Measurements from ENCODE around the gene DPM1.

DPM1 gene

DNA sequence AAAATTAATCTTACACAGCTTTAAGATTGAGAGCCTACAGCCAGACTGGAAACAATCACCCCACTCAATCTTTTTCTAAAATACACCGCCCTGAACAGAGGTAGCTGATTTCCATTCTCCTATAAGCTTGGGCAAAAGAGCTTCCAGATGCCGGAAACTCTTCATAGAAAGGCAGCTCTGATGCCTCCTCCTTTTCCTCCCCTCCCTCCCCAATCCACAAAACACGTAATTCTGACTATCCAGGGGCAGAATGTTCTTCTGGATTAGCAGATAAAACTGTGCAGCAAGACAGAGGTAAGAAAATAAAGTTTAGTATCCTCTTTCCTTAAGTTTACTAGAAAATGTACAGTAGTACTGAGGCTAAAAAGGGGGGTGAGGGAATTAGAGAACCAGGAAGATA, 42.9 kb downstream of the DPM1 start:
- H3K4me3 ChIP-seq (ENCODE audit: extremely low read depth, insufficient read depth, low read length, poor library complexity, severe bottlenecking): no peak overlapping the region
- H3K36me3 ChIP-seq (ENCODE audit: control insufficient read depth, insufficient read depth, low read length): peaks cover 66% of the 10 kb centered on the region
- H3K27ac ChIP-seq (ENCODE audit: low read depth, low read length, severe bottlenecking): peak overlapping the region; percentile 29
- peaks cover 38% of the 10 kb centered on the region for H3K4me1 ChIP-seq (ENCODE audit: control insufficient read depth, insufficient read depth, low read length, poor library complexity, severe bottlenecking)
- H3K9me3 ChIP-seq (ENCODE audit: control insufficient read depth, low read length): no peaks in the 10 kb centered on the region
- WGBS, 2 experiments (ENCODE audit: insufficient coverage in 2 of 2): 88% methylated on average over 1 of the region's 3 CpGs; no CpG with 5 or more reads in 1 of the 2 experiments

DNA sequence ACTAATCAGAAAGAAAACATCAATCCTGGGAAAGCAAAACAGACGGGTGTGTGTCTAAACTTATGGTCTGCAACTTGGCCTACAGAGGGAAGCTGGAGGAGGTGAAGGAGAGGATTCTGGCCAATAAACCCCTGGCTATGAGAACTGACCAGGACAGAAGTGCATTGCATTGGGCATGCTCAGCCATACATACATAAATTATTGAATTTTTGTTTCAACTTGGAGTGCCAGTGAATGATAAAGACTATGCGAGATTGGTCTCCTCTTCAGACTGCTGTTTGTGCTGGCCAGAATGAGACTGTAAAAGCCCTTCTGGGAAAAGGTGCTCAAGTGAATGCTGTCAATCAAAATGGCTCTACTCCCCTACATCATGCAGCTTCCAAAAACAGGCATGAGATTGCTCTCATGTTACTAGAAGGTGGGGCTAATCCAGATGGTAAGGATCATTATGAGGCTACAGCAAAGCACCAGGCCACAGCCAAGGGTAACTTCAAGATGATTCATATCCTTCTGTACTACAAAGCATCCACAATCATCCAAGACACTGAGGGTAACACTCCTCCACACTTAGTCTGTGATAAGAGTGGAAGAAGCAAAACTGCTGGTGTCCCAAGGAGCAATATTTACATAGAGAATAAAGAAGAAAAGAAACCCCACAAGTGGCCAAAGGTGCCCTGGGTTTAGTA, 44.5 kb downstream of the DPM1 start:
- Histone ChIP-seq H3K4me3 (ENCODE audit: extremely low read depth, insufficient read depth, low read length, poor library complexity, severe bottlenecking) (no peak overlapping the region), H3K36me3 (ENCODE audit: control insufficient read depth, insufficient read depth, low read length) (peaks cover 69% of the 10 kb centered on the region), H3K9me3 (ENCODE audit: control insufficient read depth, low read length) (no peaks in the 10 kb centered on the region), H3K27ac (ENCODE audit: low read depth, low read length, severe bottlenecking) (peak overlapping the region; percentile 1), H3K4me1 (ENCODE audit: control insufficient read depth, insufficient read depth, low read length, poor library complexity, severe bottlenecking) (peaks cover 38% of the 10 kb centered on the region)
- 86 to 100% methylated on average over 1 of the region's 2 CpGs for WGBS, 2 experiments (ENCODE audit: insufficient coverage in 2 of 2)

DNA sequence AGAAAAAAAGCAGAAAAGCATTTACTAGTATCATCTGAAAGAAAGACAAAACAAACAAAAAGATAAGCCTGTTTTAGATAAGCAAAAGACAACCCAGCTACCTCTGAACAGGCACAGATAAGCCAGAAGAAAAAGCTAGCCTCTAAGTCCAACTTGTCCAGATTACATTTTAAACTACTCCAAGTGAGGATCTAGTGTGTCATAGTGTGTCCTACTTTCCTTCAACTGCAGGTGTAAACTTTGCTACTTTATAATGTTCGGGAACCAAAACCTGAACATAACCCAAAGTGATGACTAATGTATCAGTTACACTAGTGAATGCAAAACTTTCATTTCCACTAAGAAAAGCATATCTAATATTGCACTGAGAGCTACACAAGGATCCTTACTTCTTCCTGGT, 46.6 kb downstream of the DPM1 start:
- WGBS, 2 experiments (ENCODE audit: insufficient coverage in 2 of 2): 100% methylated on average over 1 of the region's 1 CpG; no CpG with 5 or more reads in 1 of the 2 experiments
- Histone ChIP-seq H3K27ac (ENCODE audit: low read depth, low read length, severe bottlenecking) (no peak overlapping the region), H3K9me3 (ENCODE audit: control insufficient read depth, low read length) (no peaks in the 10 kb centered on the region), H3K4me1 (ENCODE audit: control insufficient read depth, insufficient read depth, low read length, poor library complexity, severe bottlenecking) (peaks cover 38% of the 10 kb centered on the region), H3K4me3 (ENCODE audit: extremely low read depth, insufficient read depth, low read length, poor library complexity, severe bottlenecking) (no peak overlapping the region), H3K36me3 (ENCODE audit: control insufficient read depth, insufficient read depth, low read length) (peaks cover 82% of the 10 kb centered on the region)

DNA sequence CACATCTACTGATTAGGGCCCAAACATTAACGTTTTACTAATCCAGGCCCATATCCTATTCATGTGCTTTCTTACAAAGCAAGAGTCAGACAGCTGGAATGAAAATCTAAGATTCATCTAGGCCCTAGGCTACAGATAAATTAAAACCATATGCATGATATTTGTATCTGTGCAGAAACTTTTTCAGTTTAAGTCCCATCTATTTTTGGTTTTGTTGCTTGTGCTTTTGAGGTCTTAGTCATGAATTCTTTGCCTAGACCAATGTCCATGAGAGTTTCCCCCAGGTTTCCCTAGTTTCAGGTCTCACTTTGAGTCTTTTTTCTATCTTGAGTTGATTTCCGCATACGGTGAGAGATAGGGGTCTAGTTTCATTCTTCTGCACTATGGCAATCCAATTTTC, 47.3 kb downstream of the DPM1 start:
- WGBS, 2 experiments (ENCODE audit: insufficient coverage in 2 of 2): 89 to 90% methylated on average over 1 of the region's 3 CpGs

GRCh38 chr20:50909413-50909812, 48.9 kb downstream of the DPM1 start:
- peaks cover 18% of the 10 kb centered on the region for H3K4me1 ChIP-seq (ENCODE audit: control insufficient read depth, insufficient read depth, low read length, poor library complexity, severe bottlenecking)
- peaks cover 69% of the 10 kb centered on the region for H3K36me3 ChIP-seq (ENCODE audit: control insufficient read depth, insufficient read depth, low read length)
- no peak overlapping the region for H3K4me3 ChIP-seq (ENCODE audit: extremely low read depth, insufficient read depth, low read length, poor library complexity, severe bottlenecking)
- WGBS, 2 experiments (ENCODE audit: insufficient coverage in 2 of 2): 100% methylated on average over 2 of the region's 3 CpGs
- no peaks in the 10 kb centered on the region for H3K9me3 ChIP-seq (ENCODE audit: control insufficient read depth, low read length)
- H3K27ac ChIP-seq (ENCODE audit: low read depth, low read length, severe bottlenecking): no peak overlapping the region

More for the DNA sequence above, 47.3 kb downstream of the DPM1 start:
- no peak overlapping the region for H3K27ac ChIP-seq (ENCODE audit: low read depth, low read length, severe bottlenecking)
- no peaks in the 10 kb centered on the region for H3K9me3 ChIP-seq (ENCODE audit: control insufficient read depth, low read length)
- H3K4me3 ChIP-seq (ENCODE audit: extremely low read depth, insufficient read depth, low read length, poor library complexity, severe bottlenecking): no peak overlapping the region
- peaks cover 32% of the 10 kb centered on the region for H3K4me1 ChIP-seq (ENCODE audit: control insufficient read depth, insufficient read depth, low read length, poor library complexity, severe bottlenecking)
- peaks cover 75% of the 10 kb centered on the region for H3K36me3 ChIP-seq (ENCODE audit: control insufficient read depth, insufficient read depth, low read length)

DNA sequence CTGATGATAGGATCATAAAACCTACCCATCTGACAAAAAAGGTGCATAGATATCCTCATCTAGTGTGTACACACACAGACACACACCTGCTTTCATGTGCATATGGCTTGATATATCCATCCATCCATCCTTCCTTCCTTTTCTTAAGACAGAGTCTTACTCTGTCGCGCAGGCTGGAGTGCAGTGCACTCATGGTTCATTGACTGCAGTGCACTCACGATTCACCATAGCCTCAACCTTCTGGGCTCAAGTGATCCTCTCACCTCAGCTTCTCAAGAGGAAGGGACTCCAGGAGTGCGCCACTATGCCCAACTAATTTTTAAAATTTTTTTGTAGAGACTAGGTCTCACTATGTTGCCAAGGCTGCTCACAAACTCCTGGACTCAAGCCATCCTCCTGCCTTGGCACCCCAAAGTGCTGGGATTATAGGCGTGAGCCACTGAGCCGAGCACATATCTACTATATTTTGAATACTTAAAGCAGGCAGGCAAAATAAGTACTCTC, 54.2 kb downstream of the DPM1 start:
- Histone ChIP-seq H3K36me3 (ENCODE audit: control insufficient read depth, insufficient read depth, low read length) (peaks cover 69% of the 10 kb centered on the region), H3K4me3 (ENCODE audit: extremely low read depth, insufficient read depth, low read length, poor library complexity, severe bottlenecking) (no peak overlapping the region), H3K4me1 (ENCODE audit: control insufficient read depth, insufficient read depth, low read length, poor library complexity, severe bottlenecking) (no peaks in the 10 kb centered on the region), H3K9me3 (ENCODE audit: control insufficient read depth, low read length) (no peaks in the 10 kb centered on the region), H3K27ac (ENCODE audit: low read depth, low read length, severe bottlenecking) (no peak overlapping the region)
- WGBS, 2 experiments (ENCODE audit: insufficient coverage in 2 of 2): 88 to 100% methylated on average over 4 to 6 of the region's 6 CpGs

- H3K4me1 ChIP-seq (ENCODE audit: control insufficient read depth, insufficient read depth, low read length, poor library complexity, severe bottlenecking): no peaks in the 10 kb centered on the region
- H3K9me3 ChIP-seq (ENCODE audit: control insufficient read depth, low read length): no peaks in the 10 kb centered on the region
- WGBS, 2 experiments (ENCODE audit: insufficient coverage in 2 of 2): 93 to 96% methylated on average over 5 to 7 of the region's 8 CpGs
- H3K36me3 ChIP-seq (ENCODE audit: control insufficient read depth, insufficient read depth, low read length): peaks cover 69% of the 10 kb centered on the region
- no peak overlapping the region for H3K27ac ChIP-seq (ENCODE audit: low read depth, low read length, severe bottlenecking)
- no peak overlapping the region for H3K4me3 ChIP-seq (ENCODE audit: extremely low read depth, insufficient read depth, low read length, poor library complexity, severe bottlenecking)
Measured at GRCh38 chr20:50903353-50904051, 54.8 kb downstream of the DPM1 start.

GRCh38 chr20:50901301-50901700, 57.0 kb downstream of the DPM1 start:
- H3K4me3 ChIP-seq (ENCODE audit: extremely low read depth, insufficient read depth, low read length, poor library complexity, severe bottlenecking): no peak overlapping the region
- H3K36me3 ChIP-seq (ENCODE audit: control insufficient read depth, insufficient read depth, low read length): peaks cover 77% of the 10 kb centered on the region
- H3K27ac ChIP-seq (ENCODE audit: low read depth, low read length, severe bottlenecking): no peak overlapping the region
- H3K4me1 ChIP-seq (ENCODE audit: control insufficient read depth, insufficient read depth, low read length, poor library complexity, severe bottlenecking): no peaks in the 10 kb centered on the region
- H3K9me3 ChIP-seq (ENCODE audit: control insufficient read depth, low read length): no peaks in the 10 kb centered on the region
- no CpG with 5 or more reads among the region's 1 CpG for WGBS, 2 experiments (ENCODE audit: insufficient coverage in 2 of 2)

DNA sequence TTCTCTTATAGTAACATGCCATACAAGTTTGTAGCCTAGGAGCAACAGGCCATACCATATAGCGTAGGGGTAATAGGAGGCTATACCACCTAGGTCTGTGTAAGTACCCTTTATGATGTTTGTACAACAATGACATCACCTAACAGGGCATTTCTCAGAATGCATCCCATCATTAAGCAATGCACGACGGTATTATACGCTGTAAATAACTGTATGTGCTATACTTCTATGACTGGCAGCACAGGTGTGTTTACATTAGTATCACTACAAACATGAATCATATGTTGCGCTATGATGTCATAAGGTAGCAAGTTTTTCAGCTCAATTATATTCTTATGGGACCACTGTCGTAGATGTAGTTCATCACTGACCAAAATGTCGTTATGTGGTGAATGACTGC, 58.1 kb downstream of the DPM1 start:
- H3K4me3 ChIP-seq (ENCODE audit: extremely low read depth, insufficient read depth, low read length, poor library complexity, severe bottlenecking): no peak overlapping the region
- peaks cover 87% of the 10 kb centered on the region for H3K36me3 ChIP-seq (ENCODE audit: control insufficient read depth, insufficient read depth, low read length)
- H3K27ac ChIP-seq (ENCODE audit: low read depth, low read length, severe bottlenecking): no peak overlapping the region
- no peaks in the 10 kb centered on the region for H3K9me3 ChIP-seq (ENCODE audit: control insufficient read depth, low read length)
- 100% methylated on average over 3 of the region's 7 CpGs; no CpG with 5 or more reads in 1 of the 2 experiments for WGBS, 2 experiments (ENCODE audit: insufficient coverage in 2 of 2)
- no peaks in the 10 kb centered on the region for H3K4me1 ChIP-seq (ENCODE audit: control insufficient read depth, insufficient read depth, low read length, poor library complexity, severe bottlenecking)

GRCh38 chr20:50898475-50898874, 59.9 kb downstream of the DPM1 start:
- 100% methylated on average over 1 of the region's 1 CpG; no CpG with 5 or more reads in 1 of the 2 experiments for WGBS, 2 experiments (ENCODE audit: insufficient coverage in 2 of 2)
- Histone ChIP-seq H3K36me3 (ENCODE audit: control insufficient read depth, insufficient read depth, low read length) (peaks cover 99% of the 10 kb centered on the region), H3K27ac (ENCODE audit: low read depth, low read length, severe bottlenecking) (no peak overlapping the region), H3K9me3 (ENCODE audit: control insufficient read depth, low read length) (no peaks in the 10 kb centered on the region), H3K4me1 (ENCODE audit: control insufficient read depth, insufficient read depth, low read length, poor library complexity, severe bottlenecking) (no peaks in the 10 kb centered on the region), H3K4me3 (ENCODE audit: extremely low read depth, insufficient read depth, low read length, poor library complexity, severe bottlenecking) (no peak overlapping the region)

Measured in mesodermal cell (in vitro differentiated cells).